IMR-90 (cell line): ENCODE data around the gene HSP90AB1. TPM values are rescaled to one million over a fixed set of nuclear protein-coding genes. Genes with fewer than 3 reads are reported as not detected.

Experiments used
- ATAC-seq: fragments of 200-7000 bp; cut with Tn5 transposase; 2 replicates; pipeline ENCODE4 v1.9.1; 2020; ENCODE audit warnings: low read depth, mild to moderate bottlenecking, moderate library complexity
- BruUV-seq: library from RNA; stranded (reverse); fragments of 400-500 nt; replicated peaks from 2 replicates; lab custom pipeline; 2021; lab: Mats Ljungman, UMichigan
- CTCF ChIA-PET: fragments of 300-600 bp; formaldehyde crosslinking; extraction: SDS; loops from one replicate; lab custom pipeline; 2021; ENCODE audit warnings: antibody characterized with exemption; lab: Yijun Ruan, JAX
- POLR2A ChIA-PET: fragments of 300-600 bp; sonication (Branson Sonifier 250); formaldehyde crosslinking; loops from one replicate; lab custom pipeline; 2022; ENCODE audit warnings: antibody characterized with exemption; ENCODE audit not compliant: unreplicated experiment; lab: Charles Lee
- DNase-seq: peaks from one replicate; pipeline ENCODE4 v3.0.0; 2013
- H2AFZ ChIP-seq: replicated peaks from 2 replicates; pipeline ENCODE3; 2013; ENCODE audit warnings: low read length, mild to moderate bottlenecking; ENCODE audit not compliant: poor library complexity
- H2AK5ac ChIP-seq: 2 replicates; pipeline ENCODE4 v1.6.1; 2013; ENCODE audit warnings: low read depth, low read length, inconsistent platforms
- H2AK9ac ChIP-seq: replicated peaks from 2 replicates; pipeline ENCODE3; 2013; ENCODE audit warnings: mild to moderate bottlenecking, low read depth, low read length, moderate library complexity; ENCODE audit not compliant: poor library complexity
- H2BK120ac ChIP-seq: 2 replicates; pipeline ENCODE4 v1.6.1; 2013; ENCODE audit warnings: low read depth, low read length, inconsistent platforms
- H2BK15ac ChIP-seq: 3 replicates; pipeline ENCODE4 v1.6.1; 2013; ENCODE audit warnings: low read depth, low read length, inconsistent platforms
- H2BK20ac ChIP-seq: 2 replicates; pipeline ENCODE4 v1.6.1; 2013; ENCODE audit warnings: low read depth, mild to moderate bottlenecking, inconsistent platforms, low read length, moderate library complexity
- H2BK5ac ChIP-seq: 2 replicates; pipeline ENCODE4 v1.6.1; 2013; ENCODE audit warnings: mild to moderate bottlenecking, low read depth, low read length, inconsistent platforms; ENCODE audit not compliant: poor library complexity, severe bottlenecking
- H3K14ac ChIP-seq: replicated peaks from 2 replicates; pipeline ENCODE4 v1.6.1; 2013; ENCODE audit warnings: low read depth, low read length, inconsistent platforms
- H3K18ac ChIP-seq: 2 replicates; pipeline ENCODE4 v1.6.1; 2013; ENCODE audit warnings: low read depth, low read length, control low read depth
- H3K23ac ChIP-seq: 2 replicates; pipeline ENCODE4 v1.6.1; 2013; ENCODE audit warnings: low read depth, low read length, inconsistent platforms
- H3K27ac ChIP-seq: 2 replicates; pipeline ENCODE4 v1.5.1; 2013; ENCODE audit warnings: mild to moderate bottlenecking, control low read depth, low read length; ENCODE audit not compliant: insufficient read depth
- H3K27me3 ChIP-seq: 2 replicates; pipeline ENCODE4 v1.6.1; 2013; ENCODE audit warnings: low read length; ENCODE audit not compliant: control insufficient read depth, insufficient read depth
- H3K36me3 ChIP-seq: 2 replicates; pipeline ENCODE4 v1.6.1; 2013; ENCODE audit warnings: low read length, mixed read lengths; ENCODE audit not compliant: control insufficient read depth, insufficient read depth
- H3K4ac ChIP-seq: 2 replicates; pipeline ENCODE4 v1.6.1; 2013; ENCODE audit warnings: low read depth, low read length, inconsistent platforms
- H3K4me1 ChIP-seq: 2 replicates; pipeline ENCODE4 v1.6.1; 2013; ENCODE audit warnings: low read length, mixed read lengths; ENCODE audit not compliant: control insufficient read depth, insufficient read depth
- H3K4me2 ChIP-seq: 2 replicates; pipeline ENCODE4 v1.6.1; 2013; ENCODE audit warnings: low read depth, mild to moderate bottlenecking, control low read depth, low read length, moderate library complexity
- H3K4me3 ChIP-seq: 2 replicates; pipeline ENCODE4 v1.5.1; 2013; ENCODE audit warnings: low read depth, mild to moderate bottlenecking, control low read depth, low read length, moderate library complexity; ENCODE audit not compliant: insufficient read depth
- H3K56ac ChIP-seq: 2 replicates; pipeline ENCODE4 v1.6.1; 2013; ENCODE audit warnings: low read length, inconsistent platforms; ENCODE audit not compliant: insufficient read depth; ENCODE audit errors: extremely low read depth
- H3K79me1 ChIP-seq, 2 experiments: 2 replicates each; pipeline ENCODE4 v1.6.1; 2013; ENCODE audit warnings: low read length in 2 of 2, inconsistent platforms in 1 of 2, low read depth in 1 of 2
- H3K9ac ChIP-seq: 2 replicates; pipeline ENCODE4 v1.6.1; 2013; ENCODE audit warnings: low read depth, low read length, control low read depth
- H3K9me1 ChIP-seq: 2 replicates; pipeline ENCODE4 v1.6.1; 2013; ENCODE audit warnings: low read length, inconsistent platforms; ENCODE audit not compliant: insufficient read depth
- H3K9me3 ChIP-seq: 2 replicates; pipeline ENCODE4 v1.6.1; 2013; ENCODE audit warnings: low read length; ENCODE audit not compliant: control insufficient read depth, insufficient read depth
- H4K20me1 ChIP-seq: 2 replicates; pipeline ENCODE4 v1.6.1; 2013; ENCODE audit warnings: low read length, inconsistent platforms; ENCODE audit not compliant: insufficient read depth
- H4K5ac ChIP-seq: 2 replicates; pipeline ENCODE4 v1.6.1; 2013; ENCODE audit warnings: mild to moderate bottlenecking, low read depth, low read length, control low read depth
- H4K8ac ChIP-seq, 2 experiments: 2 replicates each; pipeline ENCODE4 v1.6.1; 2013; ENCODE audit warnings: low read depth in 2 of 2, low read length in 2 of 2, control low read depth in 1 of 2, inconsistent platforms in 1 of 2
- H4K91ac ChIP-seq: 2 replicates; pipeline ENCODE4 v1.6.1; 2013; ENCODE audit warnings: low read depth, low read length, inconsistent platforms; ENCODE audit not compliant: insufficient read depth
- BHLHE40 ChIP-seq: fragments of 150-350 bp; IDR thresholded peaks from 2 replicates; pipeline ENCODE4 v1.6.1; 2016; ENCODE audit warnings: mild to moderate bottlenecking, low read depth, low read length
- CEBPB ChIP-seq: IDR thresholded peaks from 2 replicates; pipeline ENCODE4 v1.6.1; 2012; ENCODE audit warnings: low read depth, low read length, improper control_type of control experiment
- CHD1 ChIP-seq: IDR thresholded peaks from 2 replicates; pipeline ENCODE4 v1.6.1; 2012; ENCODE audit warnings: low read depth, low read length, improper control_type of control experiment
- CTCF ChIP-seq: conservative IDR thresholded peaks from 2 replicates; pipeline ENCODE4 v1.5.1; 2012; ENCODE audit warnings: mild to moderate bottlenecking, low read depth, low read length, improper control_type of control experiment
- FOS ChIP-seq: fragments of 150-350 bp; IDR thresholded peaks from 2 replicates; pipeline ENCODE4 v1.6.1; 2016; ENCODE audit warnings: low read depth, low read length
- MAFK ChIP-seq: IDR thresholded peaks from 2 replicates; pipeline ENCODE4 v1.6.1; 2012; ENCODE audit warnings: low read depth, low read length, improper control_type of control experiment
- MAZ ChIP-seq: IDR thresholded peaks from 2 replicates; pipeline ENCODE4 v1.6.1; 2012; ENCODE audit warnings: low read depth, mild to moderate bottlenecking, low read length, improper control_type of control experiment, moderate library complexity, borderline replicate concordance
- MXI1 ChIP-seq: IDR thresholded peaks from 2 replicates; pipeline ENCODE4 v1.6.1; 2012; ENCODE audit warnings: low read depth, mild to moderate bottlenecking, low read length, moderate library complexity, borderline replicate concordance
- NFE2L2 ChIP-seq: fragments of 150-350 bp; IDR thresholded peaks from 2 replicates; pipeline ENCODE4 v1.6.1; 2016; ENCODE audit warnings: low read depth, mild to moderate bottlenecking, low read length
- POLR2A ChIP-seq: IDR thresholded peaks from 2 replicates; pipeline ENCODE4 v1.6.1; 2012; ENCODE audit warnings: mild to moderate bottlenecking, low read depth, low read length
- RAD21 ChIP-seq: IDR thresholded peaks from 2 replicates; pipeline ENCODE4 v1.6.1; 2012; ENCODE audit warnings: low read length, improper control_type of control experiment
- RCOR1 ChIP-seq: IDR thresholded peaks from 2 replicates; pipeline ENCODE4 v1.6.1; 2012; ENCODE audit warnings: mild to moderate bottlenecking, low read length, improper control_type of control experiment; ENCODE audit not compliant: insufficient replicate concordance
- RFX5 ChIP-seq: IDR thresholded peaks from 2 replicates; pipeline ENCODE4 v1.8.0; 2012; ENCODE audit warnings: low read depth, mild to moderate bottlenecking, low read length, moderate library complexity
- SMC3 ChIP-seq: fragments of 150-350 bp; IDR thresholded peaks from 2 replicates; pipeline ENCODE4 v1.6.1; 2016; ENCODE audit warnings: low read depth, mild to moderate bottlenecking, antibody characterized with exemption, low read length, moderate library complexity
- WGBS, 2 experiments: methylation state at CpG; one replicate each; pipeline versions ENCODE4 v1.1.5 to v1.1.7; 2013; ENCODE audit warnings: missing lambda C conversion rate in 2 of 2; ENCODE audit not compliant: insufficient read length in 1 of 2; ENCODE audit errors: extremely low coverage in 2 of 2; 5-methylcytosine and 5-hydroxymethylcytosine counted together
- dilution Hi-C: fragments of 300-500 bp; cut with HindIII; formaldehyde crosslinking; loops from one replicate; pipeline ENCODE4 v1.14.3; 2018; ENCODE audit warnings: low sequenced_read_pairs; ENCODE audit not compliant: unreplicated experiment
- in situ Hi-C: fragments of 300-500 bp; cut with MboI; formaldehyde crosslinking; loops from 3 replicates; pipeline ENCODE4 v1.14.3; 2019; ENCODE audit warnings: low sequenced_read_pairs, inconsistent platforms, mixed read lengths
- intact Hi-C: fragments of 100-400 bp; cut with micrococcal nuclease; formaldehyde crosslinking; loops from 2 replicates; pipeline ENCODE4 v1.10.0; 2022
- polyA plus RNA-seq, 3 experiments: library from polyadenylated mRNA; depleted of rRNA; stranded (reverse); fragments of >200 nt; gene quantifications; 2 replicates each; pipeline ENCODE4 v1.2.3, GENCODE V29; 2012; ENCODE audit warnings: low replicate concordance in 1 of 3
- total RNA-seq: library from RNA; depleted of rRNA; stranded (reverse); fragments of >200 nt; gene quantifications from 2 replicates; pipeline ENCODE4 v1.2.3, GENCODE V29; 2012
- TF ChIP-seq, protein P1 (sequence below): fragments of 150-350 bp; IDR thresholded peaks from 2 replicates; pipeline ENCODE4 v1.6.1; 2016; ENCODE audit warnings: low read depth, mild to moderate bottlenecking, low read length, moderate library complexity, borderline replicate concordance
- TF ChIP-seq, protein P2 (sequence below): fragments of 150-350 bp; IDR thresholded peaks from 2 replicates; pipeline ENCODE4 v1.6.1; 2017; ENCODE audit warnings: mild to moderate bottlenecking, antibody characterized with exemption, low read length, low read depth

HSP90AB1 gene
- total and polyA plus RNA-seq, 2 of the 4 experiments (the other 2 are of a cell fraction) = 887 to 1,307 TPM

DNA sequence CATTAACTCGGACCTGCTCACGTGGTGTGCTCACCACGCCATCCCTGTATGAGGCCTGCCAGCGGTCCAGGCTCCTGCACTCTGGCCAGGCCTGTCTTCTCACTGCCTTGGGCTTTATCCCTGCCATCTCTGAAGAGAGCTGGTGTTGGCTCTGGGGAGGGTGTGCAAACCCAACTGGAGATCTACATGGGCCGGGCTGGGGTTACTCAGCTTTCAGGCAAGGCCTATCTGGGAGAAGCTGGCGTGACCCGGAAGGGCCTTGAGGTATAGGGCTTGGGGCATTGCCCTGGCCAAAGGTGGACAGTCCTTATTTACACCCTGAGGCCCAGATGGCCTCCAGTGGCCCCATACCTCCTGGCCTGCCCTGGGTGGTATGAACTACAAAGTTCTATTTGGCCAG, 18.5 kb upstream of the HSP90AB1 start:
- WGBS, 2 experiments = 92% methylated on average over 2 of the region's 7 CpGs; no CpG with 5 or more reads in 1 of the 2 experiments
- no peak for ATAC-seq
- no peak overlapping the region for H2BK120ac ChIP-seq
- H4K91ac ChIP-seq = no peak overlapping the region
- H2BK15ac ChIP-seq = no peak overlapping the region
- CTCF ChIA-PET = no interaction called here
- dilution Hi-C loops = no loop called here
- H2AFZ ChIP-seq = no peak overlapping the region
- H3K27ac ChIP-seq = no peak overlapping the region
- in situ Hi-C loops = no loop called here
- no TSS peak for BruUV-seq
- no peak overlapping the region for H3K56ac ChIP-seq
- H3K4me3 ChIP-seq = no peak overlapping the region
- H3K9me3 ChIP-seq = no peaks in the 10 kb centered on the region
- no peak overlapping the region for H2AK9ac ChIP-seq
- peaks cover 0 to 8% of the 10 kb centered on the region in 2 experiments; a peak in 1 of 4 replicates for H3K79me1 ChIP-seq
- H3K4me1 ChIP-seq = 0 out of 2 replicates have a peak, but pooled peaks cover 4% of the 10 kb centered on the region
- no peak overlapping the region for H3K4ac ChIP-seq
- POLR2A ChIA-PET = no interaction called here
- no peaks in the 10 kb centered on the region for H4K20me1 ChIP-seq
- TF ChIP-seq MAZ = no peak
- no peak for TF ChIP-seq RCOR1
- no peak for TF ChIP-seq MAFK
- TF ChIP-seq, protein P1, sequence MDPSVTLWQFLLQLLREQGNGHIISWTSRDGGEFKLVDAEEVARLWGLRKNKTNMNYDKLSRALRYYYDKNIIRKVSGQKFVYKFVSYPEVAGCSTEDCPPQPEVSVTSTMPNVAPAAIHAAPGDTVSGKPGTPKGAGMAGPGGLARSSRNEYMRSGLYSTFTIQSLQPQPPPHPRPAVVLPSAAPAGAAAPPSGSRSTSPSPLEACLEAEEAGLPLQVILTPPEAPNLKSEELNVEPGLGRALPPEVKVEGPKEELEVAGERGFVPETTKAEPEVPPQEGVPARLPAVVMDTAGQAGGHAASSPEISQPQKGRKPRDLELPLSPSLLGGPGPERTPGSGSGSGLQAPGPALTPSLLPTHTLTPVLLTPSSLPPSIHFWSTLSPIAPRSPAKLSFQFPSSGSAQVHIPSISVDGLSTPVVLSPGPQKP = no peak
- TF ChIP-seq POLR2A = no peak
- no peak for TF ChIP-seq RFX5
- no peak for TF ChIP-seq CEBPB
- TF ChIP-seq RAD21 = no peak
- no peak for TF ChIP-seq CTCF
- TF ChIP-seq BHLHE40 = no peak
- TF ChIP-seq MXI1 = no peak
- TF ChIP-seq FOS = no peak
- TF ChIP-seq, protein P2, sequence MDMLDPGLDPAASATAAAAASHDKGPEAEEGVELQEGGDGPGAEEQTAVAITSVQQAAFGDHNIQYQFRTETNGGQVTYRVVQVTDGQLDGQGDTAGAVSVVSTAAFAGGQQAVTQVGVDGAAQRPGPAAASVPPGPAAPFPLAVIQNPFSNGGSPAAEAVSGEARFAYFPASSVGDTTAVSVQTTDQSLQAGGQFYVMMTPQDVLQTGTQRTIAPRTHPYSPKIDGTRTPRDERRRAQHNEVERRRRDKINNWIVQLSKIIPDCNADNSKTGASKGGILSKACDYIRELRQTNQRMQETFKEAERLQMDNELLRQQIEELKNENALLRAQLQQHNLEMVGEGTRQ = no peak
- no peak for TF ChIP-seq SMC3
- TF ChIP-seq CHD1 = no peak
- no peak for TF ChIP-seq NFE2L2
- no peak for DNase-seq
- H3K4me2 ChIP-seq = no peak overlapping the region
- H2BK20ac ChIP-seq = no peak overlapping the region
- H2AK5ac ChIP-seq = no peak overlapping the region
- no peak overlapping the region for H3K18ac ChIP-seq
- no peaks in the 10 kb centered on the region for H3K9me1 ChIP-seq
- no peaks in the 10 kb centered on the region for H3K27me3 ChIP-seq
- no peak overlapping the region for H3K23ac ChIP-seq
- intact Hi-C loops = no loop called here
- no peak overlapping the region for H3K9ac ChIP-seq
- peaks cover 2% of the 10 kb centered on the region; the same call in 1 of the 2 replicates for H3K36me3 ChIP-seq
- H4K5ac ChIP-seq = no peak overlapping the region
- no peak overlapping the region for H2BK5ac ChIP-seq
- H3K14ac ChIP-seq = no peak overlapping the region
- H4K8ac ChIP-seq = no peak overlapping the region
